Osteoblast (primary cell): Measurements from ENCODE around the gene OLFML3. TPM values are rescaled to one million over a fixed set of nuclear protein-coding genes. Genes with fewer than 3 reads are reported as not detected.

Experiments
- DNase-seq: peaks from one replicate; pipeline ENCODE4 v3.0.0; 2011; ENCODE audit warnings: low spot score, mixed read lengths; ENCODE audit not compliant: insufficient read length; ENCODE audit errors: missing footprints
- H2AFZ ChIP-seq: 2 replicates; pipeline ENCODE4 v1.6.0; 2011; ENCODE audit warnings: mild to moderate bottlenecking, low read length
- H3K27ac ChIP-seq: 2 replicates; pipeline ENCODE4 v1.5.1; 2011; ENCODE audit warnings: mild to moderate bottlenecking, low read depth, low read length, moderate library complexity
- H3K27me3 ChIP-seq: 2 replicates; pipeline ENCODE4 v1.6.0; 2012; ENCODE audit warnings: mild to moderate bottlenecking, control low read depth, inconsistent platforms, low read length, moderate library complexity; ENCODE audit not compliant: insufficient read depth
- H3K36me3 ChIP-seq: 2 replicates; pipeline ENCODE4 v1.5.1; 2011; ENCODE audit warnings: mild to moderate bottlenecking, low read length, control low read depth, moderate library complexity; ENCODE audit not compliant: insufficient read depth
- H3K4me1 ChIP-seq: 2 replicates; pipeline ENCODE4 v1.5.1; 2011; ENCODE audit warnings: mild to moderate bottlenecking, low read length, control low read depth, moderate library complexity; ENCODE audit not compliant: insufficient read depth
- H3K4me2 ChIP-seq: 2 replicates; pipeline ENCODE4 v1.6.0; 2011; ENCODE audit warnings: mild to moderate bottlenecking, low read length; ENCODE audit not compliant: insufficient read depth
- H3K4me3 ChIP-seq: fragments of 200-600 bp; sonication (generic); 3 replicates; pipeline ENCODE4 v1.5.1; 2012; ENCODE audit warnings: mild to moderate bottlenecking, low read length, inconsistent platforms; ENCODE audit not compliant: insufficient read depth
- H3K79me2 ChIP-seq: 2 replicates; pipeline ENCODE4 v1.6.0; 2012; ENCODE audit warnings: mild to moderate bottlenecking, low read length, control low read depth, inconsistent platforms; ENCODE audit not compliant: insufficient read depth
- H3K9me3 ChIP-seq: 2 replicates; pipeline ENCODE4 v1.5.1; 2011; ENCODE audit warnings: low read depth, low read length, control low read depth
- H4K20me1 ChIP-seq: 2 replicates; pipeline ENCODE4 v1.6.0; 2012; ENCODE audit warnings: mild to moderate bottlenecking, low read length, control low read depth; ENCODE audit not compliant: insufficient read depth
- total RNA-seq: library from RNA; depleted of rRNA; stranded (reverse); fragments of >200 nt; gene quantifications from 2 replicates; pipeline ENCODE4 v1.2.3, GENCODE V29; 2012
- TF ChIP-seq, protein P1 (sequence below): IDR thresholded peaks from 2 replicates; pipeline ENCODE4 v1.5.1; 2011; ENCODE audit warnings: mild to moderate bottlenecking, low read depth, low read length, moderate library complexity; ENCODE audit errors: extremely low read depth

OLFML3 gene, protein sequence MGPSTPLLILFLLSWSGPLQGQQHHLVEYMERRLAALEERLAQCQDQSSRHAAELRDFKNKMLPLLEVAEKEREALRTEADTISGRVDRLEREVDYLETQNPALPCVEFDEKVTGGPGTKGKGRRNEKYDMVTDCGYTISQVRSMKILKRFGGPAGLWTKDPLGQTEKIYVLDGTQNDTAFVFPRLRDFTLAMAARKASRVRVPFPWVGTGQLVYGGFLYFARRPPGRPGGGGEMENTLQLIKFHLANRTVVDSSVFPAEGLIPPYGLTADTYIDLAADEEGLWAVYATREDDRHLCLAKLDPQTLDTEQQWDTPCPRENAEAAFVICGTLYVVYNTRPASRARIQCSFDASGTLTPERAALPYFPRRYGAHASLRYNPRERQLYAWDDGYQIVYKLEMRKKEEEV
- 359 and 418 TPM in 2 replicates for total RNA-seq

DNA sequence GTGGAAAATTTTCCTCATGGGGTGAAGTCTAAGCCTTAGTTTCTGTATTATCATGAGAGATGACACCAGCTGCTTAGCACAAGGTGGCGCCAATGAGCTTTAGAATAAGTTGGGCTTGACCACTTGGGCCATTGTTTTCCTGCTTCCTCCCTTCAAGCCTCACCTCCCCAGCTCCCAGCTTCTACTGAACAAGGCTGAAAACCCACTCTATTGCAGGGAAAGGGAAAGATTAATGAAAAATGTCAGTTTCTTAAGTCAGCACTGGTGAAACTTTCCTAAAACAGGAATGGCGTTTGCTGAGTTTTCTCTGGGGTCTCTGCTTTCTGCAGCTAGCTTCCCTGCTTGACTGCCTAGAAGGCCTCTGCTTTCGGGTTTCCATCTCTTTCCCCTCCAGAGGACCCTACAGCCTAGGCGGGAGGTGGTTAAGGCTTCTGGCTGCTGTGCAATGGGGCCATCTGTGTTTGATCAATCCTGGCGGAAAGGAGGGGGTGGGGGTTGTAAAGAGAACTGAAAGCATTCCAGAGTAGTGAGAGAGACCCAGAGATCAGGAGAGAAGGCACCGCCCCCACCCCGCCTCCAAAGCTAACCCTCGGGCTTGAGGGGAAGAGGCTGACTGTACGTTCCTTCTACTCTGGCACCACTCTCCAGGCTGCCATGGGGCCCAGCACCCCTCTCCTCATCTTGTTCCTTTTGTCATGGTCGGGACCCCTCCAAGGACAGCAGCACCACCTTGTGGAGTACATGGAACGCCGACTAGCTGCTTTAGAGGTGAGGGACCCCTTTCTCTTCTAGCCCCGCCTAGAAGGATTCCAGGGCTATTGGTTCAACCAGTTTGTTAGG, at the start of gene OLFML3:
Gene OLFML3 (plus strand): TSS at position 612 of the 840 bp plus-strand sequence. CDS start 43 bp downstream, at position 655.
- Histone ChIP-seq H3K9me3 (no peaks in the 10 kb centered on the region), H4K20me1 (no peaks in the 10 kb centered on the region), H3K4me1 (peaks cover 80% of the 10 kb centered on the region), H2AFZ (peak within 1 kb of the TSS; percentile 71), H3K4me2 (peak within 1 kb of the TSS; percentile 85), H3K27me3 (no peaks in the 10 kb centered on the region), H3K4me3 (peak within 1 kb of the TSS; percentile 68), H3K36me3 (peaks cover 3% of the 10 kb centered on the region), H3K27ac (peak within 1 kb of the TSS; percentile 79), H3K79me2 (peaks cover 12% of the 10 kb centered on the region)
- DNase-seq, result peak; percentile 93
- TF ChIP-seq, protein P1, sequence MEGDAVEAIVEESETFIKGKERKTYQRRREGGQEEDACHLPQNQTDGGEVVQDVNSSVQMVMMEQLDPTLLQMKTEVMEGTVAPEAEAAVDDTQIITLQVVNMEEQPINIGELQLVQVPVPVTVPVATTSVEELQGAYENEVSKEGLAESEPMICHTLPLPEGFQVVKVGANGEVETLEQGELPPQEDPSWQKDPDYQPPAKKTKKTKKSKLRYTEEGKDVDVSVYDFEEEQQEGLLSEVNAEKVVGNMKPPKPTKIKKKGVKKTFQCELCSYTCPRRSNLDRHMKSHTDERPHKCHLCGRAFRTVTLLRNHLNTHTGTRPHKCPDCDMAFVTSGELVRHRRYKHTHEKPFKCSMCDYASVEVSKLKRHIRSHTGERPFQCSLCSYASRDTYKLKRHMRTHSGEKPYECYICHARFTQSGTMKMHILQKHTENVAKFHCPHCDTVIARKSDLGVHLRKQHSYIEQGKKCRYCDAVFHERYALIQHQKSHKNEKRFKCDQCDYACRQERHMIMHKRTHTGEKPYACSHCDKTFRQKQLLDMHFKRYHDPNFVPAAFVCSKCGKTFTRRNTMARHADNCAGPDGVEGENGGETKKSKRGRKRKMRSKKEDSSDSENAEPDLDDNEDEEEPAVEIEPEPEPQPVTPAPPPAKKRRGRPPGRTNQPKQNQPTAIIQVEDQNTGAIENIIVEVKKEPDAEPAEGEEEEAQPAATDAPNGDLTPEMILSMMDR, result peak; percentile 82

DNA sequence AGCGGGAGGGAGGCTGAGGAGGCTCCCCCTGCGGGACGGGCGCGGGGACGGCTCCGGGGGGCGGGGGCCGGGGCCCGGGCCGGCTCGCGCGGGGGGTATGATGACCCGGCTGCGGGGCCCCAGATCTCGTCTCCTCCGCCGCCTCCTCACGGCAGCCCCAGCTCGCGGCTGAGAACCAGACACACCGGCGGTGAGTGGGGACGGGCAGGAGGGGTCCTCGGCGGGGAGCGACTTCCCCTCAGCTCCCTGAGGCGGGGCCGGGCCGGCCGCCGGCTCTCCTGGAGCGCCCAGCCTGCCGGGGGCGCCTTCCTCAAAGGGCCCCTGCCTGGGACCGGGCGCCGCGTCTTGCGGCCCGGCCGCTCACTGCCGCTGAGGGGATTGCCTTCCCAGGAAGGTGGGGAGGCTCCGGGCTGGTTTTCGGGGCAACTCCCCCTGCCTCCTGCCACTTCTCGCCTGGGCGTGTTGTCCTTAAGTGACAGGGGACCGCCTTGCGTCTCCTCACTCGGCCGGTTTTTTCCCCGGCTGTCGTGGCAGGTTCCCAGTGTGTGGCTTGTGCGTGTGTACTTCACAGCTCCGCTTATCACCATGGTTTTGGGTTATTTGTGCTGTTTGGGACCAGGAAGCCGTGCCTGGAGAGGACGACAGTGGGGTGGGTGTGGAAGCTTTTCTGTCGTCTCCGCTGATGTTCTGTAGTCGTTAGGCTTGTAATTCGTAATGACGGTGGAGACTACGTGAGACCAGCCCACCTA, 49.4 kb upstream of the OLFML3 start:
- Histone ChIP-seq H3K4me1 (peaks cover 26% of the 10 kb centered on the region), H3K9me3 (no peaks in the 10 kb centered on the region), H3K27ac (peak overlapping the region; percentile 92), H3K27me3 (no peaks in the 10 kb centered on the region), H3K4me3 (peak overlapping the region; percentile 98), H2AFZ (peak overlapping the region; percentile 73), H3K4me2 (peak overlapping the region; percentile 95), H4K20me1 (peaks cover 44% of the 10 kb centered on the region), H3K36me3 (peaks cover 3% of the 10 kb centered on the region), H3K79me2 (peaks cover 53% of the 10 kb centered on the region)
- TF ChIP-seq, protein P1, result no peak
- peak; percentile 88 for DNase-seq

DNA sequence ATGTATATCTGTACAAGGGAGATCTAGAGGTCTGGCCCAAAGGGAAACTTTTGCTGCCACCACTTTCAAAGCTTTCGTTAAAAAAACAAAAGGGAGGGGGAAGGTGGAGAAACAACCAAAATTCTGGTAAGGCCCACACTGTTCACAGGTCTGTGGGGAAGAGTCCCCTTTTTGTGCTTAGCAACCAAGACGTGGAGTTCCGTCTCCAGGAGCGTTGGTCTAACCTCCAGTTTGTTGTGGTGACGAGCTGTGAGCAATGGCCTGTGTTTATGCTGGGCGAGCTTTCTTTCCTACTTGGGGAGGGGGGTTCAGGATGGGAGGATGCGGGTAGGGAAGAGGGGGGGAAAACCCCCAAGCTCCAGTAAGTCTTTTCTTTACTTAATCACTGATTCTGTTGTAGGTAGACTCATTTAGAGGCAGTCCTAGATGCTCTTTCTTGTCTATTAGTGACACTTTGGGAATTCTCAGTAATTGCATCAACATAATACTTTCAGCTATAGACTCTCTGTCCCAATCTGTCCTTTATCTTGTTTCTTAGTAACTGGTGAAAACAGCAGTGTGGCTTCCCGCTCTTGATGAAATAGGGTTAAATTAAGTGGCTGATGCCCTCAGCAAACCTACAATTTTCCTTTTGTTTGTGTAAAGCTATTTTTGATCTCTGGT, 48.6 kb upstream of the OLFML3 start:
- peaks cover 51% of the 10 kb centered on the region for H4K20me1 ChIP-seq
- TF ChIP-seq, protein P1, result no peak
- peak overlapping the region; percentile 73 for H2AFZ ChIP-seq
- H3K4me2 ChIP-seq, result peak overlapping the region; percentile 95
- H3K4me1 ChIP-seq, result peaks cover 26% of the 10 kb centered on the region
- peaks cover 60% of the 10 kb centered on the region for H3K79me2 ChIP-seq
- peak overlapping the region; percentile 98 for H3K4me3 ChIP-seq
- peaks cover 3% of the 10 kb centered on the region for H3K36me3 ChIP-seq
- DNase-seq, result peak; percentile 85
- peak overlapping the region; percentile 92 for H3K27ac ChIP-seq
- H3K9me3 ChIP-seq, result no peaks in the 10 kb centered on the region
- no peaks in the 10 kb centered on the region for H3K27me3 ChIP-seq
